Measurements from ENCODE around the gene CCT4.
"Not testable (repeated sequence)": the region's sequence is repeated elsewhere in the genome, so short reads cannot be mapped to it uniquely, and the experiment has no call there.

Gene CCT4

GRCh38 chr2:61924895-61925663, 36.6 kb upstream of the CCT4 start:
- CTCF ChIA-PET = interaction anchor here (1.7 kb wide), 1 partner anchor 13 kb away, joined by 7 read pairs; no protein-coding TSS in a partner anchor
- Histone ChIP-seq H3K27ac (ENCODE audit: insufficient read depth in 1 of 2, low read depth in 1 of 2, low read length in 2 of 2, poor library complexity in 1 of 2, severe bottlenecking in 2 of 2) (no peak overlapping the region), H3K36me3 (ENCODE audit: control insufficient read depth in 4 of 4, insufficient read depth in 4 of 4, low read length in 3 of 4) (peaks cover 0 to 2% (median under 1%) of the 10 kb centered on the region in 4 experiments), H3K4me1 (ENCODE audit: control extremely low read depth in 1 of 4, control insufficient read depth in 4 of 4, insufficient read depth in 4 of 4, low read length in 3 of 4) (peaks cover 0 to 5% (median 2%) of the 10 kb centered on the region in 4 experiments), H3K9me3 (ENCODE audit: control extremely low read depth in 1 of 5, control insufficient read depth in 4 of 5, insufficient read depth in 2 of 5, low read depth in 1 of 5, low read length in 4 of 5) (no peaks in the 10 kb centered on the region), H3K4me3 (ENCODE audit: control insufficient read depth in 1 of 7, extremely low read depth in 1 of 7, insufficient read depth in 4 of 7, low read depth in 2 of 7, low read length in 6 of 7) (no peak overlapping the region), H3K27me3 (replicated peaks in 2 of 5; ENCODE audit: control insufficient read depth in 4 of 5, insufficient read depth in 5 of 5, low read length in 4 of 5) (no peaks in the 10 kb centered on the region)
- WGBS (ENCODE audit: insufficient coverage) = 88% methylated on average over 9 of the region's 15 CpGs
- POLR2A ChIA-PET = no interaction called here
- DNase-seq = no peak

GRCh38 chr2:61922714-61923113, 34.3 kb upstream of the CCT4 start:
- Histone ChIP-seq H3K27me3 (replicated peaks in 2 of 5; ENCODE audit: control insufficient read depth in 4 of 5, insufficient read depth in 5 of 5, low read length in 4 of 5) (no peaks in the 10 kb centered on the region), H3K9me3 (ENCODE audit: control extremely low read depth in 1 of 5, control insufficient read depth in 4 of 5, insufficient read depth in 2 of 5, low read depth in 1 of 5, low read length in 4 of 5) (no peaks in the 10 kb centered on the region)
- POLR2A ChIA-PET = no interaction called here

GRCh38 chr2:61920548-61920947, 32.1 kb upstream of the CCT4 start:
- POLR2A ChIA-PET = no interaction called here
- WGBS (ENCODE audit: insufficient coverage) = no CpG with 5 or more reads among the region's 1 CpG

More at GRCh38 chr2:61922714-61923113, 34.3 kb upstream of the CCT4 start:
- H3K36me3 ChIP-seq (ENCODE audit: control insufficient read depth in 4 of 4, insufficient read depth in 4 of 4, low read length in 3 of 4) = peaks cover 0 to 2% (median under 1%) of the 10 kb centered on the region in 4 experiments
- H3K4me3 ChIP-seq (ENCODE audit: control insufficient read depth in 1 of 7, extremely low read depth in 1 of 7, insufficient read depth in 4 of 7, low read depth in 2 of 7, low read length in 6 of 7) = no peak overlapping the region
- no peak for DNase-seq
- peaks cover 0 to 5% (median 2%) of the 10 kb centered on the region in 4 experiments for H3K4me1 ChIP-seq (ENCODE audit: control extremely low read depth in 1 of 4, control insufficient read depth in 4 of 4, insufficient read depth in 4 of 4, low read length in 3 of 4)
- no peak overlapping the region for H3K27ac ChIP-seq (ENCODE audit: insufficient read depth in 1 of 2, low read depth in 1 of 2, low read length in 2 of 2, poor library complexity in 1 of 2, severe bottlenecking in 2 of 2)
- CTCF ChIA-PET = interaction anchor here (1.0 kb wide), 2 partner anchors 488 to 491 kb away, joined by 3 read pairs; no protein-coding TSS in a partner anchor

GRCh38 chr2:61914794-61915193, 26.3 kb upstream of the CCT4 start:
- H3K4me1 ChIP-seq (ENCODE audit: control extremely low read depth in 1 of 4, control insufficient read depth in 4 of 4, insufficient read depth in 4 of 4, low read length in 3 of 4); H3K27ac ChIP-seq (ENCODE audit: insufficient read depth in 1 of 2, low read depth in 1 of 2, low read length in 2 of 2, poor library complexity in 1 of 2, severe bottlenecking in 2 of 2); H3K4me3 ChIP-seq (ENCODE audit: control insufficient read depth in 1 of 7, extremely low read depth in 1 of 7, insufficient read depth in 4 of 7, low read depth in 2 of 7, low read length in 6 of 7); DNase-seq; POLR2A ChIA-PET; H3K27me3 ChIP-seq (replicated peaks in 2 of 5; ENCODE audit: control insufficient read depth in 4 of 5, insufficient read depth in 5 of 5, low read length in 4 of 5); H3K9me3 ChIP-seq (ENCODE audit: control extremely low read depth in 1 of 5, control insufficient read depth in 4 of 5, insufficient read depth in 2 of 5, low read depth in 1 of 5, low read length in 4 of 5); H3K36me3 ChIP-seq (ENCODE audit: control insufficient read depth in 4 of 4, insufficient read depth in 4 of 4, low read length in 3 of 4): not testable (repeated sequence)
- CTCF ChIA-PET = interaction anchor here (1.7 to 9.5 kb wide), 2 partner anchors 9 to 496 kb away, joined by 4 to 56 read pairs; partner anchors contain the start of gene COMMD1
- no CpG with 5 or more reads among the region's 4 CpGs for WGBS (ENCODE audit: insufficient coverage)

More at GRCh38 chr2:61920548-61920947, 32.1 kb upstream of the CCT4 start:
- Histone ChIP-seq H3K27ac (ENCODE audit: insufficient read depth in 1 of 2, low read depth in 1 of 2, low read length in 2 of 2, poor library complexity in 1 of 2, severe bottlenecking in 2 of 2) (no peak overlapping the region), H3K4me1 (ENCODE audit: control extremely low read depth in 1 of 4, control insufficient read depth in 4 of 4, insufficient read depth in 4 of 4, low read length in 3 of 4) (no peaks in the 10 kb centered on the region), H3K27me3 (replicated peaks in 2 of 5; ENCODE audit: control insufficient read depth in 4 of 5, insufficient read depth in 5 of 5, low read length in 4 of 5) (no peaks in the 10 kb centered on the region), H3K36me3 (ENCODE audit: control insufficient read depth in 4 of 4, insufficient read depth in 4 of 4, low read length in 3 of 4) (peaks cover 0 to 2% (median 0%) of the 10 kb centered on the region in 4 experiments), H3K9me3 (ENCODE audit: control extremely low read depth in 1 of 5, control insufficient read depth in 4 of 5, insufficient read depth in 2 of 5, low read depth in 1 of 5, low read length in 4 of 5) (no peaks in the 10 kb centered on the region), H3K4me3 (ENCODE audit: control insufficient read depth in 1 of 7, extremely low read depth in 1 of 7, insufficient read depth in 4 of 7, low read depth in 2 of 7, low read length in 6 of 7) (no peak overlapping the region)
- CTCF ChIA-PET = interaction anchor here (9.5 kb wide), 1 partner anchor 490 kb away, joined by 56 read pairs; no protein-coding TSS in a partner anchor
- DNase-seq = no peak

- no peaks in the 10 kb centered on the region for H3K9me3 ChIP-seq (ENCODE audit: control extremely low read depth in 1 of 5, control insufficient read depth in 4 of 5, insufficient read depth in 2 of 5, low read depth in 1 of 5, low read length in 4 of 5)
- WGBS (ENCODE audit: insufficient coverage) = 100% methylated on average over 4 of the region's 4 CpGs
- no peaks in the 10 kb centered on the region for H3K36me3 ChIP-seq (ENCODE audit: control insufficient read depth in 4 of 4, insufficient read depth in 4 of 4, low read length in 3 of 4)
- CTCF ChIA-PET = interaction anchor here (0.8 to 2.2 kb wide), 3 partner anchors 15 to 82 kb away, joined by 3 to 7 read pairs (median 3); no protein-coding TSS in a partner anchor
- H3K4me3 ChIP-seq (ENCODE audit: control insufficient read depth in 1 of 7, extremely low read depth in 1 of 7, insufficient read depth in 4 of 7, low read depth in 2 of 7, low read length in 6 of 7) = no peak overlapping the region
- H3K4me1 ChIP-seq (ENCODE audit: control extremely low read depth in 1 of 4, control insufficient read depth in 4 of 4, insufficient read depth in 4 of 4, low read length in 3 of 4) = peaks cover 0 to 1% (median under 1%) of the 10 kb centered on the region in 4 experiments
- H3K27ac ChIP-seq (ENCODE audit: insufficient read depth in 1 of 2, low read depth in 1 of 2, low read length in 2 of 2, poor library complexity in 1 of 2, severe bottlenecking in 2 of 2) = no peak overlapping the region
- DNase-seq = peak in 2 of 3 donors; percentile 23 to 31
- H3K27me3 ChIP-seq (replicated peaks in 2 of 5; ENCODE audit: control insufficient read depth in 4 of 5, insufficient read depth in 5 of 5, low read length in 4 of 5) = no peaks in the 10 kb centered on the region
- POLR2A ChIA-PET = no interaction called here
Measured at GRCh38 chr2:61911510-61911909, 23.1 kb upstream of the CCT4 start.

- Histone ChIP-seq H3K27me3 (replicated peaks in 2 of 5; ENCODE audit: control insufficient read depth in 4 of 5, insufficient read depth in 5 of 5, low read length in 4 of 5) (no peaks in the 10 kb centered on the region), H3K9me3 (ENCODE audit: control extremely low read depth in 1 of 5, control insufficient read depth in 4 of 5, insufficient read depth in 2 of 5, low read depth in 1 of 5, low read length in 4 of 5) (no peaks in the 10 kb centered on the region), H3K4me3 (ENCODE audit: control insufficient read depth in 1 of 7, extremely low read depth in 1 of 7, insufficient read depth in 4 of 7, low read depth in 2 of 7, low read length in 6 of 7) (no peak overlapping the region), H3K27ac (ENCODE audit: insufficient read depth in 1 of 2, low read depth in 1 of 2, low read length in 2 of 2, poor library complexity in 1 of 2, severe bottlenecking in 2 of 2) (no peak overlapping the region), H3K36me3 (ENCODE audit: control insufficient read depth in 4 of 4, insufficient read depth in 4 of 4, low read length in 3 of 4) (no peaks in the 10 kb centered on the region), H3K4me1 (ENCODE audit: control extremely low read depth in 1 of 4, control insufficient read depth in 4 of 4, insufficient read depth in 4 of 4, low read length in 3 of 4) (peaks cover 0 to 9% (median 7%) of the 10 kb centered on the region in 4 experiments)
- ChIA-PET POLR2A (no interaction called here), CTCF (interaction anchor here (0.6 to 1.6 kb wide), 3 partner anchors 67 to 491 kb away, joined by 3 to 4 read pairs (median 3); no protein-coding TSS in a partner anchor)
- 95% methylated on average over 4 of the region's 9 CpGs for WGBS (ENCODE audit: insufficient coverage)
- DNase-seq = peak; percentile 17 to 30 (median 27)
Measured at GRCh38 chr2:61910603-61911002, 22.1 kb upstream of the CCT4 start.

GRCh38 chr2:61909116-61909515, 20.7 kb upstream of the CCT4 start:
- no peaks in the 10 kb centered on the region for H3K27me3 ChIP-seq (replicated peaks in 2 of 5; ENCODE audit: control insufficient read depth in 4 of 5, insufficient read depth in 5 of 5, low read length in 4 of 5)
- H3K4me1 ChIP-seq (ENCODE audit: control extremely low read depth in 1 of 4, control insufficient read depth in 4 of 4, insufficient read depth in 4 of 4, low read length in 3 of 4) = peaks cover 0 to 14% (median 9%) of the 10 kb centered on the region in 4 experiments
- DNase-seq = no peak
- H3K36me3 ChIP-seq (ENCODE audit: control insufficient read depth in 4 of 4, insufficient read depth in 4 of 4, low read length in 3 of 4) = no peaks in the 10 kb centered on the region
- H3K4me3 ChIP-seq (ENCODE audit: control insufficient read depth in 1 of 7, extremely low read depth in 1 of 7, insufficient read depth in 4 of 7, low read depth in 2 of 7, low read length in 6 of 7) = no peak overlapping the region
- 96% methylated on average over 8 of the region's 8 CpGs for WGBS (ENCODE audit: insufficient coverage)
- CTCF ChIA-PET = no interaction called here
- POLR2A ChIA-PET = no interaction called here
- no peaks in the 10 kb centered on the region for H3K9me3 ChIP-seq (ENCODE audit: control extremely low read depth in 1 of 5, control insufficient read depth in 4 of 5, insufficient read depth in 2 of 5, low read depth in 1 of 5, low read length in 4 of 5)
- no peak overlapping the region for H3K27ac ChIP-seq (ENCODE audit: insufficient read depth in 1 of 2, low read depth in 1 of 2, low read length in 2 of 2, poor library complexity in 1 of 2, severe bottlenecking in 2 of 2)
